ENCODE data around the gene HCN2. TPM values are rescaled to one million over a fixed set of nuclear protein-coding genes. Genes with fewer than 3 reads are reported as not detected.
A peak's percentile ranks its signal among the peaks of the same experiment; 100 is the strongest.

HCN2 gene
- total RNA-seq, 1 donor from 2014 or later: not detected

GRCh38 chr19:657611-658010, 67.9 kb downstream of the HCN2 start:
- H3K4me3 ChIP-seq (ENCODE audit: low read depth, low read length): no peak overlapping the region
- no peak for DNase-seq (ENCODE audit: low read depth)
- no peak for TF ChIP-seq CTCF (conservative IDR thresholded peaks at IDR 0.05; ENCODE audit: low read depth, low read length)

GRCh38 chr19:658059-658839, 68.6 kb downstream of the HCN2 start:
- DNase-seq (ENCODE audit: low read depth): no peak
- TF ChIP-seq CTCF (conservative IDR thresholded peaks at IDR 0.05; ENCODE audit: low read depth, low read length): no peak
- no peak overlapping the region for H3K4me3 ChIP-seq (ENCODE audit: low read depth, low read length)

GRCh38 chr19:658916-659839, 69.5 kb downstream of the HCN2 start:
- no peak overlapping the region for H3K4me3 ChIP-seq (ENCODE audit: low read depth, low read length)
- no peak for TF ChIP-seq CTCF (conservative IDR thresholded peaks at IDR 0.05; ENCODE audit: low read depth, low read length)
- no peak for DNase-seq (ENCODE audit: low read depth)

- peak overlapping the region; percentile 93 for H3K4me3 ChIP-seq (ENCODE audit: low read depth, low read length)
- DNase-seq (ENCODE audit: low read depth): no peak
- no peak for TF ChIP-seq CTCF (conservative IDR thresholded peaks at IDR 0.05; ENCODE audit: low read depth, low read length)
Measured at GRCh38 chr19:660793-661426, 71.2 kb downstream of the HCN2 start.

GRCh38 chr19:661427-662196, 71.9 kb downstream of the HCN2 start:
- peak overlapping the region; percentile 93 for H3K4me3 ChIP-seq (ENCODE audit: low read depth, low read length)
- DNase-seq (ENCODE audit: low read depth): no peak
- TF ChIP-seq CTCF (conservative IDR thresholded peaks at IDR 0.05; ENCODE audit: low read depth, low read length): no peak

- no peak for DNase-seq (ENCODE audit: low read depth)
- no peak for TF ChIP-seq CTCF (conservative IDR thresholded peaks at IDR 0.05; ENCODE audit: low read depth, low read length)
- H3K4me3 ChIP-seq (ENCODE audit: low read depth, low read length): peak overlapping the region; percentile 93
Measured at GRCh38 chr19:662207-662961, 72.7 kb downstream of the HCN2 start.
